NCI-H446 treated with DMSO at 0.1 percent for 48 hours (cell line): ENCODE data around the gene CUL2.
A peak's percentile ranks its signal among the peaks of the same experiment; 100 is the strongest.
"Not testable (repeated sequence)": the region's sequence is repeated elsewhere in the genome, so short reads cannot be mapped to it uniquely, and the experiment has no call there.

Experiments
- DNase-seq: peaks from one replicate; lab custom pipeline; 2025; lab: John Stamatoyannopoulos, UW

CUL2 gene

GRCh38 chr10:34978080-34978479 lies 112.1 kb downstream of the CUL2 start:
- no peak for DNase-seq

DNA sequence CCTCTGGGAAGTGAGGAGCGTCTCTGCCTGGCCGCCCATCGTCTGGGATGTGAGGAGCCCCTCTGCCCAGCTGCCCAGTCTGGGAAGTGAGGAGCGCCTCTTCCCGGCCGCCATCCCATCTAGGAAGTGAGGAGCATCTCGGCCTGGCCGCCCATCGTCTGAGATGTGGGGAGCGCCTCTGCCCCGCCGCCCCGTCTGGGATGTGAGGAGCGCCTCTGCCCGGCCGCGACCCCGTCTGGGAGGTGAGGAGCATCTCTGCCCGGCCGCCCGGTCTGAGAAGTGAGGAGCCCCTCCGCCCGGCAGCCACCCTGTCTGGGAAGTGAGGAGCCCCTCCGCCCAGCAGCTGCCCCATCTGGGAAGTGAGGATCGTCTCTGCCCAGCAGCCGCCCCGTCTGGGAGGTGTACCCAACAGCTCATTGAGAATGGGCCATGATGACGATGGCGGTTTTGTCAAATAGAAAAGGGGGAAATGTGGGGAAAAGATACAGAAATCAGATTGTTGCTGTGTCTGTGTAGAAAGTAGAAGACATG lies 113.7 kb downstream of the CUL2 start:
- DNase-seq = not testable (repeated sequence)

DNA sequence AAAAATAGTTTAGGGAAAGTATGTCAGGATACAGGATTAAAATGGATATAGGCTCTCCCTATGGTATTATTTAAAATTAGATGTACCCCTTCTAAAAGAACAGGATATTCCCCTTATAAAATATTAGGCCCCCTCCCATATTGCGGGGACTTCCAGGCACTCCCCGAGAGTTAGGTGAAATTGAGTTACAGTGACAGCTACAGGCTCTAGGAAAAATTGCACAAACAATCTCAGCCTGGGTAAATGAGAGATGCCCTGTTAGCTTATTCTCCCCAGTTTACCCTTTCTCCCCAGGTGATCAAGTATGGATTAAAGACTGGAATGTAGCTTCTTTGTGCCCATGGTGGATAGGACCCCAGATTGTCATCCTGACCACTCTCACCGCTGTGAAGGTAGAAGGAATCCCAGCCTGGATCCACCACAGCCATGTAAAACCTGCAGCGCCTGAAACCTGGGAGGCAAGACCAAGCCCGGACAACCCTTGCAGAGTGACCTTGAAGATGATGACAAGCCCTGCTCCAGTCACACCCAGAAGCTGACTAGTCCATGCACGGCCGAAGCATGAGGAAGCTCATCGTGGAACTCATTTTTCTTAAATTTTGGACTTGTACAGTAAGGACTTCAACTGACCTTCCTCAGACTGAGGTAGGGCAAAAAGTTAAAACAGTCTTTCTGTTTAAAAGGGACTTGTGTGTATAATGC lies 115.6 kb downstream of the CUL2 start:
- DNase-seq = not testable (repeated sequence)

DNA sequence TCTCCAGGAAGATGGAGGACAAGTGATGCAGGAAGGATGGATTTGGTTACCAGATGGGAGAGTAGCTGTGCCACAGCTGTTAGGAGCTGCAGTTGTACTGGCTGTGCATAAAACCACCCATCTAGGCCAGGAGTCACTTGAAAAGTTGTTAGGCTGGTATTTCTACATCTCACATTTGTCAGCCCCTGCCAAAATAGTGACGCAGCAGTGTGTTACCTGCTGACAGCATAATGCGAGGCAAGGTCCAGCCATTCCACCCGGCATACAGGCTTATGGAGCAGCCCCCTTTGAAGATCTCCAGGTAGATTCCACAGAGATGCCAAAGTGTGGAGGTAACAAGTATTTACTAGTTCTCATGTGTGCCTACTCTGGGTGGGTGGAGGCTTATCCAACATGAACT lies 116.4 kb downstream of the CUL2 start:
- not testable (repeated sequence) for DNase-seq

GRCh38 chr10:34973121-34973520 lies 117.0 kb downstream of the CUL2 start:
- not testable (repeated sequence) for DNase-seq

- DNase-seq = not testable (repeated sequence)
Observed at GRCh38 chr10:34972591-34972990, 117.5 kb downstream of the CUL2 start.

- not testable (repeated sequence) for DNase-seq
Observed at GRCh38 chr10:34971606-34972334, 118.4 kb downstream of the CUL2 start.

GRCh38 chr10:34969171-34969570 lies 121.0 kb downstream of the CUL2 start:
- no peak for DNase-seq

DNA sequence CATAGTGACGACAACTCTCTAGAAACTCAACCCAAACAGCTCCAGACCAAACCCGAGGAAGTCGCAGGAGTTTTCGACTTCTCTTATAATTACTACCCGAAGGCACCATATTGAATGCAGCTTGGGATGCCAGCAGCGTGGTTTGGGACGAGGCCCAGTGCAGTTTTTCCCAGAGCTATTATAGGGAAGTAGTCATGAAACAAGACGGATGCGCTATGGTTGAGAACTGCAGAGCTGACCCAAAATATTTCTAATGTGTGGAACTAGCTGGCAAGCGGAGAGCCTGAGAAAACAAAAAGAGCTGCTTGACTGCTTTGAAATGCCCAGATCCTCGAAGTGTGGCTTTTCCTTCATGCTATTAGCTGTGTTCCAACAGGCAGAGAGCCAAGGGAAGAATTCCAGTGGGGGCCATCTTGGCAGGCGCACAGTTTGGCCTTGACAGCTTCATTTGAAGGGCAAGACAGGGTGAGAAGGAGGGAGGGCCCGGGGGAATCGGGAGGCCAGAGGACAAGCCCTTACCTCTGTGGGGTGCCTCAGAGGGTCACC lies 122.7 kb downstream of the CUL2 start:
- DNase-seq = peak; percentile 77

- no peak for DNase-seq
Observed at GRCh38 chr10:34966451-34966850, 123.7 kb downstream of the CUL2 start.

DNA sequence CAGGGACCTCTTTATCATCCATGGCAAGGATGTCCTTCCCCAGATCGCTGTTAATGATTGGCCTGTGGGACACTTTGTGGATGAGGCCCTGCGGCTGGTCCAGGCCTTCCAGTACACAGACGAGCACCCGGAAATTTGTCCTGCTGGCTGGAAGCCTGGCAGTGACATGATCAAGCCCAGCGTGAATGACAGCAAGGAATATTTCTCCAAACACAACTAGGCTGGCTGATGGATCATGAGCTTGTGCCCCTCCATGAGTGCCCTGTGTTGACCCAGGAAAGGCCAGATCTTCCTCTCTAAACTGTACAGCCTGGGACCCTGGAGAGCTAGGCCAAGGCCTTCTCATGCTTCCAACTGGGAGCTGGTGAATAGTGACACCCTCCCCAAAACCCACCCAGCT lies 124.1 kb downstream of the CUL2 start:
- DNase-seq = no peak

DNA sequence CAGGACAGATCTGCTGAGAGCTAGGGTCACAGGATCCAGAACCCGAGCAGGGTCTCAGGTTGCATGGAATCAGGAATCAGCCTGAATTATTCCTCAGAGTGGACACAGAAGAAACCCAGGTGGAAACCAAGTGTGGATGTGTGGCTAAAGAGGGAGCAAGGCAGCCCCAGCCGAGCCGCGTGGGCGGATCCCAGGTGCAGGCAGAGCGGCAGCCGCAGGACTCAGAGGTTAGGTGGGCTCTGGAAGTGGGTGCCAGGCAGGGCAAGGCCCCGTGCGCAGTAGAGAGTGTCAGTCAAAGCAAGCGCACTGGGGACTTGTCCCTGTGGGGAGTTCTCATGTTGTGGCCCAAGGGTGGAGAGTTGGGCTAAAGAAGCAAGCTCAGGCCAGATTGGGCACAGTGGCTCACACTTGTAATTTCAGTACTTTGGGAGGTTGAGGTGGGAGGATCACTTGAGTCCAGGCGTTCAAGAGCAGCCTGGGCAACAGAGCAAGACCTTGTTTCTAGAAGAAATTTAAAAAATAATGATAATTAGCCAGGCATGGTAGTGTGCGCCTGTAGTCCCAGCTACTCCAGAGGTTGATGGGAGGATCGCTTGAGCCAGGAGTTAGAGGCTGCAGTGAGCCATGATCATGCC lies 125.9 kb downstream of the CUL2 start:
- no peak for DNase-seq

DNA sequence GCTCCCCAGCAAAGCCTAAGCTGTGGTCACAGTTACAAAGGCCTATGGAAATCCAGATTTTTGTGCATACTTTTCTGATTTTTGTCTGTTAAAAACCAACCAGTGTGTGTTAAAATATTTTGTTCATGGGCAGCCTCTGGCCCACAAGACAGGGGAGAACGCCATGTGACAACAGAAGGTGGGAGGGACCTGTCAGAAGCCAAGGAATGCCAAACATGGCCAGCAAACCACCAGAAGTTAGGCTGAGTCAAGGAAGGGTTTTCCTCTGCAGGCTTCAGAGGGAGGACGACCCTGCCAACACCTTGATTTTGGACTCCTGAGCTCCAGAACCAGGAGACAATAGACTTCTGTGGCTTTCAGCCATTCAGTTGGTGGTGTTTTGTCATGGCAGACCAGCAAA lies 127.3 kb downstream of the CUL2 start:
- DNase-seq = no peak

DNA sequence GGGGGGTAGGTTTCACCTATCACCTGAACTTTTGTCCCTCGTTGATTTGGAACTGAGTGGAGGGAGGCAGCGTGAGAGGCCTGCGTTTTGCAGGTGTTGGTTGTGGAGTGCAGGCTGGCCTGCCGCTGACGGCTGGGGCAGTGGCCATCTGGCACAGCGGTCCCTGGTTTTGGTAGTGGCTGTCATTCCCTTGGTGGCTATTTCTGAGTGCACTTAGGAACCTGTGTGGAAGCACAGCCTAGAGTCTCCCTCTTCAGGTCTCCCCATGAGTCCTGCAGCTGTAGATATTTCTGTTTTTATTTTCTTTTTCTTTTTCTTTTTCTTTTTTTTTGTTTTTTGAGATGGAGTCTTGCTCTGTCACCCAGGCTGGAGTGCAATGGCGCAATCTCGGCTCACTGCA lies 129.2 kb downstream of the CUL2 start:
- no peak for DNase-seq

DNA sequence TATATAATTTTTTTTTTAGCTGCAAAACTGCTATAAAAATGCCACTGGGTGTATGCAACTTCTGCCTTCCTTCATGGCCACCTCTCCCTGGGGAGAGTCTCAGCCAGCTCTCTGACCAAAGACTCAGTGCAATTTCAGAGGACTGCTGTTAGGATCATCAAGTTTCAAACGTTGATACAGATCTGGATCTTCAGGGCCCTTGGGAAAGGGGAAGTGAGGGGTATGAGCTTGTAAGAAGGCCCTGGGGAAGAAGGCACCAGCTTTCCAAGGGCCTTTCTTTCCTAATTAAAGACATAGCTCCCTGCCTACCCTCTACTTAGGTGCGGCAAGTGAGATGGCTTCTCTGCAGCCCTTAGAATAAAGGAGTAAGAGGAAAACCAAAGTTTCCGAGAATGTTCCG lies 130.4 kb downstream of the CUL2 start:
- no peak for DNase-seq

DNA sequence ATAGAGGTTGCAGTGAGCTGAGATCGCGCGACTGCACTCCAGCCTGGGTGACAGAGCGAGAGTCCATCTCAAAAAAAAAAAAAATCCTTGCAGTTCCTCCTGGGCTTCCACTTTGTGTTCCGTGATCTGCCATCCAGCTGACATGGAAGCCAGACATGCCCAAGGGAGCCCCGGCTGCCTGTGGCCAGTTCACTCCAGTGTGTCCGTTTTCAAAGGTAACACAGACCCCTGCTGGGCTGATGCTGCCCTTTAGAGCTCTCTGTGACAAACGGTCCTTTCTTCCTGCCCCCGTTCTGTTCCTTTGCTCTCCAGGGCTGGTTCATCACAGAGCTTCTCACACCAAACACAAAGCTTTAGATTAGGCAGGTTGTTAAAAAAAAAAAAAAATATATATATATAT lies 130.8 kb downstream of the CUL2 start:
- no peak for DNase-seq
